GM19193 (cell line): ENCODE results near the gene TAC4.

Source experiments
- POLR2A ChIP-seq: IDR thresholded peaks from 4 replicates; pipeline ENCODE4 v1.6.1; 2011; ENCODE audit not compliant: insufficient read depth, insufficient read length; ENCODE audit errors: extremely low read depth

The TAC4 gene, protein sequence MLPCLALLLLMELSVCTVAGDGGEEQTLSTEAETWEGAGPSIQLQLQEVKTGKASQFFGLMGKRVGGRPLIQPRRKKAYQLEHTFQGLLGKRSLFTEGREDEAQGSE

DNA sequence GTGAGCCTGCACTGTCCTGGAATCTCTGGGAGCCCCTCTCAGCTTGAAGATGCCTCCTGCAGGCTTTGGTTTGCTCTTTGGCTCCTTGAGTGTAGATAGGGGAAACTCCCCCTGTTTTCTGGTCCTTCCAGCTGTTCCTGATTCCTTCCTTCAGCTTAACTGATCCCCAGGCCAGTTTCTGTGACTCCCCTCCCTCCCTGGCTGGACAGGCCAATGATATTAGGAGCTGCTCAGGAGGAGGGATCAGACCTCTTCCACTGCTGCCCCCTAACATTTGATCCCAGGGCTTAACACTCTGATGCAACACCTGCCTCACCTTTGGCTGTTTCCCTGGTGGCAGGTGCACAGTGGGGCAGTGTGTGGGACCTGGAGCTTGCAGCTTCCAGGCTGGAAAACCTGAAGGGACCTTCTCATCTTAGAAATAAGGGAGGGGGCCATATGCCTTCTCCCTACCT is at the start of gene TAC4:
TSS of gene TAC4 (minus strand) at position 51 of the 455 bp plus-strand sequence. CDS start 52 bp downstream, outside the sequence.
- TF ChIP-seq POLR2A, result no peak

DNA sequence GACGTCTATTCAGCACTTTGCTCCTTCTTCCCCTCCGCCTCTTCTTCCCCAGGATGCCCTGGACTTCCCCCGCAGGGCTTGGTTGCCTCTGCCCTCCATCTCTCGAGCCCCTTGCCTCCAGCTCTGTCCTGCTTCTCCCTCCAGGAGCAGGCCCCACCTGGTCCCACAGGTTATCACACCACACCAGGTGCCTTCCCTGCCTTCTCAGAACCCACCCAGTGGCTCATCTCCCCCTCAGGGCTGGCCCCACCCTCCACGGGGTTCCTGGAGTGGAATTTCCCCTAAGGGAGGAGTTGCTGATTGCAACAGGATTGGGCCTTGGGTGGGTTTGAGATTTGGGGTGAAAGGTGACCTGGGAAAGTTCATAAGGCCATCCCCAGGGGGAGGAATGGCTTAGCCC is 49.0 kb upstream of the TAC4 start:
- TF ChIP-seq POLR2A, result no peak

- TF ChIP-seq POLR2A, result no peak
Measured at GRCh38 chr17:49896222-49896621, 48.4 kb upstream of the TAC4 start.

DNA sequence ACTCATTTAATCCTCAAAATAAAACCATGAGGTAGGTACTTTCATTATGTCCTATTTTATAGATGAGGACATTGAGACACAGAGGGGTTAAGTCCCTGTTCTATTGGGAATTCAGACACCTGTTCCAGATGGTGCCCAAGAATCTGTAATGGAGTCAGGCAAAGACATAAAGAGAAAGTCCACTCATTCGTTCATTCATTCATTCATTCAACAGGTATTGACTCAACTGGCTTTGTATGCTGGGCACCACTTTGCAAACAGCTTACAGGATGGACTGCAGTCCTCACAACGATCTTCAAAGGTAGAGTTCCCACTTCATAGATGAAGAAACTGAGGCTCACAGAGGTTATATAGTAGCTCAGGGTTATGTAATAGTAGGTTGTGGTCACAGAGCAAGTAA is 47.9 kb upstream of the TAC4 start:
- TF ChIP-seq POLR2A, result no peak

GRCh38 chr17:49894761-49895160 is 46.9 kb upstream of the TAC4 start:
- no peak for TF ChIP-seq POLR2A

GRCh38 chr17:49891694-49892389 is 44.0 kb upstream of the TAC4 start:
- no peak for TF ChIP-seq POLR2A

DNA sequence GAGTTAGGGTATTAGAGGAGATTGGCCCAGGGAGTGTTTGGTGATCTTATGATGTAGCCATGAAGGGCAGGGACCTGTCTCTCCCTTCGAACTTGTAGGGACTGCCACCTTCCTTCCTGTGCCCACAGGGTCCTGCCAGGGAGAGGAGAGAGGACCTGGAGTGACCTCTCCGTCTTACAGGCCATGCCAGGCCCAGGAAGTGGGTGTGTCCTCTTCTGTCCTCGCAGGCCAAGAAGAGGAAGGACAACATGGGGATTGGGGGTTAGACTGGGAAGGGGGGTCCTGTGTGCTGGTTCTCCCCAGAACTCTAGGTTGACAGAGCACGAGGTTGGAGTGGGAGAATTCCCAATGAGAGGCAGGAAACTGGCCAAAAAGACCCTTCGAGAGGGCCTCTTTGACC is 43.4 kb upstream of the TAC4 start:
- TF ChIP-seq POLR2A, result no peak

DNA sequence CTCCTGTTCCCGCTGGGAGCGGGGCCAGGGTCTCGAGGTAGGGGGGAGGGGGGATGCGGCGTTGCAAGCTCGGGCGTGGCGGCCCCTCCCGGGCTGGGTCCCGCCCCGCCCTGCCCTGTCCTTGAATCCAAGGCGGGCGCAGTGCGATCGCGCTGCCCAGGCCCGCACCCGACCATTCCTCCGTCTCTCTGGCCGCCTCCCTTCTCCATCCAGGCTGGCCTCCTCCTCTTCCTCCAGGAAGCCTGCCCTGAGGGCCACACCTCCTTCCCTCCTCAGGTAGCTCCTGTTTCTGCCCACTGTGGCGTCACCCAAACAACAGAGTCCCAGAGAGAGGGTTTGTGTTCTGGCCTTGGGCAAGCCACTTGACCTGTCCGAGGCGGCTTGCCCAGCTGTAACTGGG is 43.0 kb upstream of the TAC4 start:
- TF ChIP-seq POLR2A, result no peak

DNA sequence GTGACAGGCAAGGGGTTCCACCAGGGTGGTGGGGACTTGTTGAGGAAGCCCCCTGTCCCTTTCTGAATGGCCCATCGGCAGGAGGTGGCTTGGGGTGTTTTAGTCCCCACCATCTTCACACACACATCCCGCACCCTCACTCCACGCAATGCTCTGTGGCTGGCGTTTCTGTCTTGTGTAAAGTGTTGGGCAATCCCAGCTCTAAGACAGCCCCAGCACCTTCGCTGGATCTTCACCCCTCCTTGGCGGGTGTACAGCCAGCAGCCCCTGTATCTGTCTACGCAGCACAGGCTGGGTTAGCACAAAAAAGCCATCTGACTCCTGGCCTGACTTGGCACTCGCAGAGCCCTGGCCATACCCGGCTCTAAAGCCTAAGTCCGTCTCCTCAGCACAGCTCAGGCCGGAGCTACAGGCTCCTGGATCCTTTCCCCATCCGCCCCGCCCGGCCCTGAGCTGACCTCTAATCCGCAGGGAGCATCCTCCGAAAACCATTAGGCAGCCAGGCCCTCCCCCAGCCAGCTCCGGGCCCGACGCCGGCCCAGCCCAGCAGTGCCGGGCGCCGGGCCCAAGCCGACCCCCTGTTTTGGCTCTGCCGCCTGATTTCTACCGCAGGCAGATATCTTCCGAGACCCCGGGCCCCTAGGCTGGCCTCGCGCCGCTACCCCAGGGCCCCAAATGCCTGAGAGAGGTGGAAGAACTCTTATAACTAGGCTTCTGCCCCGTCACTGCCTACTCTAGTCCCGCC is 42.4 kb upstream of the TAC4 start:
- TF ChIP-seq POLR2A, result no peak

GRCh38 chr17:49889500-49889899 is 41.6 kb upstream of the TAC4 start:
- no peak for TF ChIP-seq POLR2A

- no peak for TF ChIP-seq POLR2A
Measured at GRCh38 chr17:49887744-49888360, 40.0 kb upstream of the TAC4 start.

DNA sequence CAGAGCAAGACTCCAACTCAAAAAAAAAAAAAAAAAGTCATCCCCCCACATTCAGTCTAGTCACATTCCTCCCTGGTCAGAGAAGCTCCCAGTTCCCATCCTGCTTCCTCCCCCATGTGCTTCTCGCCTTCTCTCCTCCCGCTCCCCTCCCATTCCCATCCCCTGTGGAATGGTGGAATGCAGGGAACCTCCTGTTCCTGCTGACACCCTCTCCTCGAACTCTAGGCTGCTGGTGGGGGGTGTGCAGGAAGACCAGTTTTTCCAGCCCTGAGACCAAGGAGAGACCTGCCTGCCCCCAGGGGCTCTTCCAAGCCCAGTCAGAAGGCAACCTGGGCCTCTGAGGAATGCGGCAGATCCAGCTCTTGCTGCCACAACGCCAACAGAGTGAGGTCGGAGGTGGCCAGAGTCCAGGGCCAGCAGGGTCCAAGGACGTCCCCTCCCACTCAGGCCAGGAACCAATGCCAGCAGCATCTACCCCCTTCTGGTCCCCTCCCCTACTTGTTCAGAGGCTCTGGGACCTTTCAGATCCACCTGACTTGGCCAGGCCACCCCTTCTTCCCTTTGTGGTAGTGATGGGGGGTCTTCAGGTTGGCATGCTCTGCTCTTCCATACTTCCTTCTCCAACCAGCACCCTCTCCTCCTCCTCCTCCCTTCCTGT is 39.3 kb upstream of the TAC4 start:
- TF ChIP-seq POLR2A, result no peak

DNA sequence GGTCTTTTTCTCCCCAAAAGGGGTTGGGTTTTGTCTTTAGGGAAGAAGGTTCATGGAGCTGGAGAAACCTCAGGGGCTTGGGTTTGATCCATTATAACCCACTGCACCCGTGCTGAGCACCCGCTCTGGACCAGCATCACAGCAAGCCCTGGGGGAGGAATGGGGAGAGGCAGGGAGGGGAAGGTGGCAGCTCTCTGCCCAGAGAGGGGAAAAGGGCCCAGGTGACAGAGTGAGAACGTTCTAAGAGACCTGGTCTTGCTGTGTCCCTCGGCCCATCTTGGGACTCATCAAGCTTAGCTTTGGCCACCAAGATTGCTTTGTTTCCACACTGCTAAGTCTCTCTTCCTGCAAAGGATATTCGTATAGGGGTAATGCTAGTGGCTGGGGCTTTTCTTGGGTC is 38.2 kb upstream of the TAC4 start:
- TF ChIP-seq POLR2A, result no peak

DNA sequence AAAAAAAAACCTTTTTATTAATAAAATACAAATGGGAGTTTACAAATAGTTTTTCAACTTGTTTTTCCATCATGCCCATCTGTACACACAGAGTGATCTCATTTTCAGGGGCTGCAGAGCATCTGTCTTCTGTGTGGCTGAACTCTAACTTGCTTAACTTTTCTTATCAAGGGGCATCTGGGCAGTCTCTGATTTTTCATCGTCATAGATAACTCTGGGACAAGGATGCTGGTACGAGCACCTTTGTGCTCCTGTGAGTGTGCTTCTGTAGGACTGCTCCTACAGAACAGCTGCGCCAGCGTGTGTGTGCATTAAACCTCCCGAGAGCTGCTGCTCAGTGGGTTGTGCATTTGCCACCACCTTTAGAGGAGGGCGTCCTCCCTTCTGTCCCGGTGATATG is 34.6 kb upstream of the TAC4 start:
- no peak for TF ChIP-seq POLR2A

GRCh38 chr17:49881054-49881402 is 33.2 kb upstream of the TAC4 start:
- TF ChIP-seq POLR2A, result no peak
